ENCODE data around the gene TBX1. TPM values are rescaled to one million over a fixed set of nuclear protein-coding genes. Genes with fewer than 3 reads are reported as not detected.

The TBX1 gene
- 10.1 and 13.4 TPM in 2 replicates for total RNA-seq

GRCh38 chr22:19760058-19760950, at the start of gene TBX1:
Gene TBX1, plus strand, starts transcription at chr22:19760778. Its CDS starts 66 bp downstream, at chr22:19760844.

GRCh38 chr22:19714312-19715187, 46.0 kb upstream of the TBX1 start, which contains the start of gene SEPTIN5:
Gene SEPTIN5, plus strand, starts transcription at chr22:19714503. Its CDS starts 86 bp downstream, at chr22:19714589.

GRCh38 chr22:19723232-19723982, 37.2 kb upstream of the TBX1 start, which contains the start of gene GP1BB:
Gene GP1BB, plus strand, starts transcription at chr22:19723539. Its CDS starts 31 bp downstream, at chr22:19723570.

Other genes starting within 250 kb of the TBX1 start
- gene CLDN5, start 236.4 kb upstream of the TBX1 start, total RNA-seq: 2.7 and 7.9 TPM in 2 replicates
- gene SEPTIN5, start 46.3 kb upstream of the TBX1 start, total RNA-seq: 4.7 and 26.5 TPM in 2 replicates
- gene GP1BB, start 37.2 kb upstream of the TBX1 start, total RNA-seq: under 0.01 and 3.1 TPM in 2 replicates
- 6.7 and 14.3 TPM in 2 replicates for gene GNB1L, start 94.1 kb downstream of the TBX1 start, total RNA-seq
- 10.1 and 13.6 TPM in 2 replicates for gene RTL10, start 94.1 kb downstream of the TBX1 start, total RNA-seq
- gene COMT, start 181.0 kb downstream of the TBX1 start, total RNA-seq: 266 and 283 TPM in 2 replicates
- gene TXNRD2, start 181.0 kb downstream of the TBX1 start, total RNA-seq: 9.0 and 10.6 TPM in 2 replicates